ENCODE measurements around the gene SLMAP. TPM values are rescaled to one million over a fixed set of nuclear protein-coding genes. Genes with fewer than 3 reads are reported as not detected.

Gene SLMAP
- total and polyA plus RNA-seq, 2 of the 4 experiments (the other 2 are of a cell fraction): 15.5 to 26.5 TPM

DNA sequence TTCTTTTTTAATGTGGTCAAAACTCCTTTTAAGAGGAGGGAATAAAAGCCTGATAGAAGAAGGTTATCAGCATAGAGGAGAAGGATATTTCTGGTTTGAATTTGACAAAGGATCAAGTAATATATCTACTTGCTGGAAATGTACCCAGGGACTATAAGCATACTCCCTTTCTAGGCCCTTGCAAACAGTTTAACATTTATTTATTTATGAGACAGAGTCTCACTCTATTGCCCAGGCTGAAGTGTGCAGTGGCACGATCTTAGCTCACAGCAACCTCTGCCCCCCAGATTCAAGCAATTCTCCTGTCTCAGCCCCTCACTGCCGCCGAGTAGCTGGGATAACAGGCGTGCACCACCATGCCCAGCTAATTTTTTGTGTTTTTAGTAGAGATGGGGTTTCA is 71.6 kb downstream of the SLMAP start:
- DNase-seq (no peak), ATAC-seq (ENCODE audit: low read depth) (no peak)
- POLR2A ChIA-PET (ENCODE audit: unreplicated experiment): no interaction called here
- Histone ChIP-seq H4K8ac (ENCODE audit: low read depth in 2 of 2, low read length in 2 of 2) (no peak overlapping the region), H3K4me2 (ENCODE audit: low read depth, low read length) (no peak overlapping the region), H3K36me3 (ENCODE audit: control insufficient read depth, insufficient read depth, low read length) (0 out of 2 replicates have a peak, but pooled peaks cover under 1% of the 10 kb centered on the region), H2BK120ac (ENCODE audit: low read depth, low read length) (no peak overlapping the region), H3K4ac (ENCODE audit: low read depth, low read length) (no peak overlapping the region), H2BK20ac (ENCODE audit: low read depth, low read length) (no peak overlapping the region), H3K18ac (ENCODE audit: low read depth, low read length) (no peak overlapping the region), H3K9me3 (ENCODE audit: control insufficient read depth, insufficient read depth, low read length) (no peaks in the 10 kb centered on the region), H2AK5ac (ENCODE audit: low read depth, low read length) (no peak overlapping the region), H4K5ac (ENCODE audit: low read depth, low read length) (no peak overlapping the region), H3K27me3 (ENCODE audit: control insufficient read depth, insufficient read depth, low read length) (no peaks in the 10 kb centered on the region), H3K4me3 (ENCODE audit: insufficient read depth, low read depth, low read length) (no peak overlapping the region), H3K27ac (ENCODE audit: insufficient read depth, low read length) (no peak overlapping the region), H3K4me1 (ENCODE audit: control insufficient read depth, insufficient read depth, low read length) (peaks cover 4% of the 10 kb centered on the region), H4K20me1 (ENCODE audit: insufficient read depth, low read length) (peaks cover 14% of the 10 kb centered on the region; the same call in 1 of the 2 replicates), H2BK15ac (ENCODE audit: low read depth, low read length) (no peak overlapping the region), H3K23ac (ENCODE audit: low read depth, low read length) (no peak overlapping the region), H4K91ac (ENCODE audit: insufficient read depth, low read depth, low read length) (no peak overlapping the region), H3K79me1 (ENCODE audit: low read depth in 1 of 2, low read length in 2 of 2) (peaks cover 23 to 43% of the 10 kb centered on the region in 2 experiments), H3K14ac (replicated peaks; ENCODE audit: low read depth, low read length) (no peak overlapping the region), H2BK5ac (ENCODE audit: low read depth, low read length, poor library complexity, severe bottlenecking) (no peak overlapping the region), H3K9me1 (ENCODE audit: insufficient read depth, low read length) (no peaks in the 10 kb centered on the region; the same call in 1 of the 2 replicates), H3K56ac (ENCODE audit: extremely low read depth, insufficient read depth, low read length) (no peak overlapping the region), H2AFZ (replicated peaks; ENCODE audit: low read length, poor library complexity) (no peak overlapping the region), H2AK9ac (replicated peaks; ENCODE audit: low read depth, low read length, poor library complexity) (no peak overlapping the region), H3K9ac (ENCODE audit: low read depth, low read length) (no peak overlapping the region)
- CTCF ChIA-PET: no interaction called here
- intact Hi-C loops (cut with micrococcal nuclease): loop anchor here (5.0 kb wide), 2 partner anchors 70 to 160 kb away; partner anchors contain the start of gene SLMAP
- in situ Hi-C loops (cut with MboI; ENCODE audit: low sequenced_read_pairs): no loop called here
- BruUV-seq (replicated peaks): no TSS peak
- dilution Hi-C loops (cut with HindIII; ENCODE audit: low sequenced_read_pairs, unreplicated experiment): no loop called here
- no peak for TF ChIP-seq BHLHE40 (IDR thresholded peaks at IDR 0.05; ENCODE audit: low read depth, low read length)
- no peak for TF ChIP-seq CEBPB (IDR thresholded peaks at IDR 0.05; ENCODE audit: low read depth, low read length)
- TF ChIP-seq NFE2L2 (IDR thresholded peaks at IDR 0.05; ENCODE audit: low read depth, low read length): no peak
- no peak for TF ChIP-seq RFX5 (IDR thresholded peaks at IDR 0.05; ENCODE audit: low read depth, low read length)
- no peak for TF ChIP-seq RAD21 (IDR thresholded peaks at IDR 0.05; ENCODE audit: low read length)
- no peak for TF ChIP-seq FOS (IDR thresholded peaks at IDR 0.05; ENCODE audit: low read depth, low read length)
- TF ChIP-seq RCOR1 (IDR thresholded peaks at IDR 0.05; ENCODE audit: insufficient replicate concordance, low read length): no peak
- no peak for TF ChIP-seq POLR2A (IDR thresholded peaks at IDR 0.05; ENCODE audit: low read depth, low read length)
- TF ChIP-seq, protein P1, sequence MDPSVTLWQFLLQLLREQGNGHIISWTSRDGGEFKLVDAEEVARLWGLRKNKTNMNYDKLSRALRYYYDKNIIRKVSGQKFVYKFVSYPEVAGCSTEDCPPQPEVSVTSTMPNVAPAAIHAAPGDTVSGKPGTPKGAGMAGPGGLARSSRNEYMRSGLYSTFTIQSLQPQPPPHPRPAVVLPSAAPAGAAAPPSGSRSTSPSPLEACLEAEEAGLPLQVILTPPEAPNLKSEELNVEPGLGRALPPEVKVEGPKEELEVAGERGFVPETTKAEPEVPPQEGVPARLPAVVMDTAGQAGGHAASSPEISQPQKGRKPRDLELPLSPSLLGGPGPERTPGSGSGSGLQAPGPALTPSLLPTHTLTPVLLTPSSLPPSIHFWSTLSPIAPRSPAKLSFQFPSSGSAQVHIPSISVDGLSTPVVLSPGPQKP (IDR thresholded peaks at IDR 0.05; ENCODE audit: borderline replicate concordance, low read depth, low read length): no peak
- no peak for TF ChIP-seq CHD1 (IDR thresholded peaks at IDR 0.05; ENCODE audit: low read depth, low read length)
- no peak for TF ChIP-seq MAFK (IDR thresholded peaks at IDR 0.05; ENCODE audit: low read depth, low read length)
- TF ChIP-seq MAZ (IDR thresholded peaks at IDR 0.05; ENCODE audit: borderline replicate concordance, low read depth, low read length): no peak
- no peak for TF ChIP-seq MXI1 (IDR thresholded peaks at IDR 0.05; ENCODE audit: borderline replicate concordance, low read depth, low read length)
- no CpG with 5 or more reads among the region's 4 CpGs for WGBS, 2 experiments (ENCODE audit: extremely low coverage in 2 of 2, insufficient read length in 1 of 2)
